BJ (cell line): Measurements from ENCODE around the gene DSP. TPM values are rescaled to one million over a fixed set of nuclear protein-coding genes. Genes with fewer than 3 reads are reported as not detected.

Experiments used
- CTCF ChIA-PET: fragments of 350-600 bp; formaldehyde crosslinking; extraction: SDS; loops from one replicate; lab custom pipeline; 2021; ENCODE audit warnings: antibody characterized with exemption, inconsistent platforms; lab: Yijun Ruan, JAX
- POLR2A ChIA-PET: fragments of 300-600 bp; sonication (Branson Sonifier 250); formaldehyde crosslinking; extraction: SDS; loops from one replicate; lab custom pipeline; 2021; ENCODE audit warnings: antibody characterized with exemption; lab: Charles Lee
- DNase-seq: peaks from one replicate; pipeline ENCODE4 v3.0.0-alpha.2; 2011; ENCODE audit warnings: low read depth
- H3K27me3 ChIP-seq: 2 replicates; pipeline ENCODE4 v1.6.0; 2011; ENCODE audit warnings: low read length; ENCODE audit not compliant: control insufficient read depth, insufficient read depth
- H3K36me3 ChIP-seq: 2 replicates; pipeline ENCODE4 v1.5.1; 2011; ENCODE audit warnings: low read length; ENCODE audit not compliant: control insufficient read depth, insufficient read depth
- H3K4me3 ChIP-seq: 2 replicates; pipeline ENCODE4 v1.5.1; 2011; ENCODE audit warnings: low read depth, mild to moderate bottlenecking, control low read depth, low read length
- polyA plus RNA-seq: library from polyadenylated mRNA; depleted of rRNA; stranded (reverse); fragments of >200 nt; gene quantifications from 2 replicates; pipeline ENCODE4 v1.2.3, GENCODE V29; 2011
- TF ChIP-seq, protein P1 (sequence below): IDR thresholded peaks from 2 replicates; pipeline ENCODE4 v1.5.1; 2011; ENCODE audit warnings: low read depth, mild to moderate bottlenecking, control low read depth, inconsistent platforms, low read length, moderate library complexity; ENCODE audit not compliant: insufficient read depth

Gene DSP
- polyA plus RNA-seq, 1 experiment, result 11.0 TPM

DNA sequence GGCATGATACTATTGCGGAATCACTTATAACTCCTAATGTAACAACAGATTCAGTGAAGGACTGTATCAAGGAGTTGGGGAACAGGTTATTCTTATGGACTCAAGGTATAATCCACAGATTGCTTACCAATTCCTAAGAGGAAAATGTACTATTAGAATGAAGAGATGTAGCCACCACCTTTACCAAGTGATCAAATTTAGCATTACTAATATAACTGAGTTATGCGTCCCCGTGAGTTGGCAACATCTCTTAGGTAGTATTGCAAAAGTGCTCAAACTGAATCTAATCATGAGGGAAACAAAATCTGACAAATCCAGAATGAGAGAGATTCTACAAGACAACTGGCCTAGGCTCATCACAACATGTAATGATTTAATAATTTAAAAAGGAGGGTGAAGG, 47.8 kb downstream of the DSP start:
- no peak for DNase-seq
- POLR2A ChIA-PET, result no interaction called here

DNA sequence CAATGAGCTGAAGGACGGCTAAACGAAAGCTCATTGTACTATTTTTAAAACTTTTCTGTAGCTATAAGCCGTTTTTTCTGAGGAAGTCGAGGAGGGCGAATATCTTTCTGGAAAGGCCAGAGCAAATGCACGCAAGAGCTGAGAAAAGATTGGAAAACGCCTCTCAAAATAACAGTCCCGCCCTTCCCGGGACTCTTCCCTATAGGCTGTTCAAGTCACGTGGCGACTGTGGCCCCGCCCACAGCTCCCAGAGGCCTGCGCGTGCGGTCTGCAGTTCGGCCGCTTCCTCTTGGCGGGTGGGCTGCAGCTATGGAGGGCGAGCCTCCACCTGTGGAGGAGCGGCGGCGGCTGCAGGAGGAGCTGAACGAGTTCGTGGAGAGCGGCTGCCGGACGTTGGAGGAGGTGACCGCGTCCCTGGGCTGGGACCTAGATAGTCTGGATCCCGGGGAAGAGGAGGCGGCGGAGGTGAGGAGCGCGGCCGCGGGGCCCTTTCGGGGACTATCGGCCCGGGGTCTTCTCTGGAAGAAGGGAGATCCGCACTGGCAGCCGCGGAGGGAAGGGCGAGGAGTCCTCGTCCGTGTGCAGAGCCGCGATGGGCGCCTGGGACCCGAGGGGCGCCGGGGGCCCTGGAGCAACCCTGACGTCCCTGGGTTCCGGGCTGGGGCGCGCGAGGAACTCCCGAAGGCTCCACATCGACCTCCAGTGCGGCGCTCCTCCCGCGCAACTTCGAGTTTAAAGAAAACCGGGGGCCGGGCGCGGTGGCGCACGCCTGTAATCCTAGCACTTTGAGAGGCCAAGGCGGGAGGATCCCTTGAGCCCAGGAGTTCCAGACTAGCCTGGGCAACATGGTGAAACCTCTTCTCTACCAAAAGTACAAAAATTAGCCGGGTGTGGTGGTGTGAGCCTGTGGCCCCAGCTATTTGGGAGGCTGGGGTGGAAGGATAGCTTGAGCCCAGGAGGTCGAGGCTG, 48.8 kb downstream of the DSP start, which contains the start of gene SNRNP48:
TSS of gene SNRNP48 (plus strand) at position 250 of the 969 bp plus-strand sequence. CDS start at position 310, 60 bp downstream.
- peak; percentile 63 for DNase-seq
- POLR2A ChIA-PET, result interaction anchor here (0.8 kb wide), 1 partner anchor 201 kb away, joined by 4 read pairs; the partner anchor contains the start of gene CAGE1
- Histone ChIP-seq H3K4me3 (peak within 1 kb of the TSS; percentile 93), H3K27me3 (no peaks in the 10 kb centered on the region), H3K36me3 (no peaks in the 10 kb centered on the region)
- TF ChIP-seq, protein P1, sequence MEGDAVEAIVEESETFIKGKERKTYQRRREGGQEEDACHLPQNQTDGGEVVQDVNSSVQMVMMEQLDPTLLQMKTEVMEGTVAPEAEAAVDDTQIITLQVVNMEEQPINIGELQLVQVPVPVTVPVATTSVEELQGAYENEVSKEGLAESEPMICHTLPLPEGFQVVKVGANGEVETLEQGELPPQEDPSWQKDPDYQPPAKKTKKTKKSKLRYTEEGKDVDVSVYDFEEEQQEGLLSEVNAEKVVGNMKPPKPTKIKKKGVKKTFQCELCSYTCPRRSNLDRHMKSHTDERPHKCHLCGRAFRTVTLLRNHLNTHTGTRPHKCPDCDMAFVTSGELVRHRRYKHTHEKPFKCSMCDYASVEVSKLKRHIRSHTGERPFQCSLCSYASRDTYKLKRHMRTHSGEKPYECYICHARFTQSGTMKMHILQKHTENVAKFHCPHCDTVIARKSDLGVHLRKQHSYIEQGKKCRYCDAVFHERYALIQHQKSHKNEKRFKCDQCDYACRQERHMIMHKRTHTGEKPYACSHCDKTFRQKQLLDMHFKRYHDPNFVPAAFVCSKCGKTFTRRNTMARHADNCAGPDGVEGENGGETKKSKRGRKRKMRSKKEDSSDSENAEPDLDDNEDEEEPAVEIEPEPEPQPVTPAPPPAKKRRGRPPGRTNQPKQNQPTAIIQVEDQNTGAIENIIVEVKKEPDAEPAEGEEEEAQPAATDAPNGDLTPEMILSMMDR, result no peak
- CTCF ChIA-PET, result interaction anchor here (0.9 to 1.2 kb wide), 3 partner anchors 30 to 315 kb away, joined by 3 to 4 read pairs (median 4); no protein-coding TSS in a partner anchor

More for the DNA sequence above, 47.8 kb downstream of the DSP start:
- no peaks in the 10 kb centered on the region for H3K36me3 ChIP-seq
- CTCF ChIA-PET, result interaction anchor here (1.0 to 1.2 kb wide), 2 partner anchors 29 to 314 kb away, joined by 4 read pairs; no protein-coding TSS in a partner anchor
- TF ChIP-seq, protein P1, result no peak
- H3K4me3 ChIP-seq, result no peak overlapping the region
- H3K27me3 ChIP-seq, result no peaks in the 10 kb centered on the region

DNA sequence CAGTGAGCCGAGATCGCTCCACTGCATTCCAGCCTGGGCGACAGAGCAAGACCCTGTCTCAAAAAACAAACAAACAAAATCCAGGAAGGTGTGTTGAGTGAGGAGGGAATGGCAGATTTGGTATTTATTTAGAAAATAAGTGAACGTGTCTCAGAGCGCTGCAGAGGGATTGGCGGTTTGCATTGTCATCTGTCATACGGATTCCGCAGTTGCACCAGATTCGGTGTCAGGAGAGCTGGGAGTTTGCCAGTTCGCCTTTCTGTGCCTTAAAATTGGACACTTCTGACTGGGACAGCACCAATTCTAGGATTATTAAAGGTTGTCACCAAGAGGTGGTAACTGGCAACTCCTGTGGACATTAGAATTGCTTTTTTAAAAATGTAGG, 49.4 kb downstream of the DSP start:
- H3K27me3 ChIP-seq, result no peaks in the 10 kb centered on the region
- no peaks in the 10 kb centered on the region; the same call in none of the 2 replicates for H3K36me3 ChIP-seq
- TF ChIP-seq, protein P1, result no peak
- CTCF ChIA-PET, result interaction anchor here (0.9 kb wide), 1 partner anchor 314 kb away, joined by 3 read pairs; no protein-coding TSS in a partner anchor
- H3K4me3 ChIP-seq, result peak overlapping the region; percentile 93
- no peak for DNase-seq
- POLR2A ChIA-PET, result no interaction called here

DNA sequence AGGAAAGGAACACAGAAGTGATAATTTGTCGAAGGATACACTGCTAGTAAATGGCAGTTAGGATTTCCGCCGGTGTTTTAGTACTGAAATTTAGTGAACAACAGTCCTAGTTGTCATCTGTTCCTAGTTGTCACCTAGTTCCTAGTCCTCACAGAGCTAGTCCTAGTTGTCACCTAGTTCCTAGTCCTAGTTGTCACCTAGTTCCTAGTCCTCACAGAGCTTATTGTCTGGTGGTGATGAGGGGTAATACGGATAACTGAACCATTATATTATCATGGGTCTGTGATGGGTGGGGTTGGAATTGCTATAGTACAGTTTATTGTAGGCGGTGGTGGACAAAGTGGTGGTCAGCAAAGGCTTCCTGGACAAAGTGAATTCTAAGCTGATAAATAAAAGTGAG, 50.3 kb downstream of the DSP start:
- CTCF ChIA-PET, result no interaction called here
- Histone ChIP-seq H3K36me3 (no peaks in the 10 kb centered on the region; the same call in none of the 2 replicates), H3K4me3 (no peak overlapping the region), H3K27me3 (no peaks in the 10 kb centered on the region)
- no peak for DNase-seq
- TF ChIP-seq, protein P1, result no peak
- POLR2A ChIA-PET, result no interaction called here

DNA sequence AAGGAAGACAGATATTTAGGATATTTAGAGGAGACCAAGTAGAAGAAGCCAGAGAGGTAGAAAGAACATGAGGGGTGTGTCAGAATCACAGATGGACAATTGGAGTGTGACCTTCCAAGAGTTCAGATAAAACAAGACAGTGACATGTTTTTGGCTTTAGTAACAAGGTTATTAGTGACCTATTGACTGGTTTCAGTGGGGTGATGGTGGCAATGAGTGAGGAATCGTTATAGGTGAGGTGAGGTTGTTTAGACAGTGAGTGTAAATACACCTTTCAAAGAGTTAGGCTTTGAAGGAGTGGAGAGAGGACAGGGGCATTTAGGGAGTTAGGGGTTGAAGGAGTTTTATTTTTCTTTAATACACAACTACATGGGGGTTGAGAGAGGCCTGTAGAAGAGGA, 51.8 kb downstream of the DSP start:
- no peak for DNase-seq
- POLR2A ChIA-PET, result no interaction called here
- Histone ChIP-seq H3K27me3 (no peaks in the 10 kb centered on the region), H3K36me3 (no peaks in the 10 kb centered on the region; the same call in none of the 2 replicates), H3K4me3 (no peak overlapping the region)
- CTCF ChIA-PET, result no interaction called here
- TF ChIP-seq, protein P1, result no peak
